Pulmonary artery endothelial cell (primary cell): ENCODE results near the gene ANKRD40. TPM values are rescaled to one million over a fixed set of nuclear protein-coding genes. Genes with fewer than 3 reads are reported as not detected.

Source experiments
- DNase-seq: peaks from one replicate; pipeline ENCODE4 v3.0.0-alpha.2; 2011; ENCODE audit warnings: low read depth, low spot score
- total RNA-seq: library from RNA; depleted of rRNA; stranded (reverse); fragments of >200 nt; gene quantifications from 2 replicates; pipeline ENCODE4 v1.2.3, GENCODE V29; 2014

Gene ANKRD40
- total RNA-seq, 1 donor from 2014 or later: 34.2 TPM

DNA sequence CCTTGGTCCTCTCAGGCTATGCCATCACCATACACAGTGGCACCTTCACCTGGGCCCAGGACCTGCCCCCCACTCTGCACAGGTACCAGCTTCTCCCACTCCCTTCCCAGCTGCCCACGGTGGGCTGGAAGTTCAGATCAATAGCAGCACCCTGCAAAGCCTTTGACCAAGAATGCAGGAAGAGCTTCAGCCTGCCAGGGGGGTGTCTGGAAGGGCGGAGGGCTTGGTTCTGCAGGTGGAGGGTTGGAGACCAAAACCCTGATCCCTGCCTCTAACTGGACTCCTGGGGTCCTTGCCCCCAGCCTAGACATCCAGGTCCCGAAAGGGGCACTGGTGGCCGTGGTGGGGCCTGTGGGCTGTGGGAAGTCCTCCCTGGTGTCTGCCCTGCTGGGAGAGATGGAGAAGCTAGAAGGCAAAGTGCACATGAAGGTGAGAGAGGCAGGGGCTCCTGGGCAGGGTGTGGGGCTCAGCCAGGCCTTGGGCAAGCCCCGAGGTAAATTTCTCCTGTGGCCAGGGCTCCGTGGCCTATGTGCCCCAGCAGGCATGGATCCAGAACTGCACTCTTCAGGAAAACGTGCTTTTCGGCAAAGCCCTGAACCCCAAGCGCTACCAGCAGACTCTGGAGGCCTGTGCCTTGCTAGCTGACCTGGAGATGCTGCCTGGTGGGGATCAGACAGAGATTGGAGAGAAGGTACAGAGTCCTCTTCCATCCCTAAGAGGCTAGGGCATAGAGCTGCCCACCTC, 38.7 kb downstream of the ANKRD40 start:
- DNase-seq: no peak

DNA sequence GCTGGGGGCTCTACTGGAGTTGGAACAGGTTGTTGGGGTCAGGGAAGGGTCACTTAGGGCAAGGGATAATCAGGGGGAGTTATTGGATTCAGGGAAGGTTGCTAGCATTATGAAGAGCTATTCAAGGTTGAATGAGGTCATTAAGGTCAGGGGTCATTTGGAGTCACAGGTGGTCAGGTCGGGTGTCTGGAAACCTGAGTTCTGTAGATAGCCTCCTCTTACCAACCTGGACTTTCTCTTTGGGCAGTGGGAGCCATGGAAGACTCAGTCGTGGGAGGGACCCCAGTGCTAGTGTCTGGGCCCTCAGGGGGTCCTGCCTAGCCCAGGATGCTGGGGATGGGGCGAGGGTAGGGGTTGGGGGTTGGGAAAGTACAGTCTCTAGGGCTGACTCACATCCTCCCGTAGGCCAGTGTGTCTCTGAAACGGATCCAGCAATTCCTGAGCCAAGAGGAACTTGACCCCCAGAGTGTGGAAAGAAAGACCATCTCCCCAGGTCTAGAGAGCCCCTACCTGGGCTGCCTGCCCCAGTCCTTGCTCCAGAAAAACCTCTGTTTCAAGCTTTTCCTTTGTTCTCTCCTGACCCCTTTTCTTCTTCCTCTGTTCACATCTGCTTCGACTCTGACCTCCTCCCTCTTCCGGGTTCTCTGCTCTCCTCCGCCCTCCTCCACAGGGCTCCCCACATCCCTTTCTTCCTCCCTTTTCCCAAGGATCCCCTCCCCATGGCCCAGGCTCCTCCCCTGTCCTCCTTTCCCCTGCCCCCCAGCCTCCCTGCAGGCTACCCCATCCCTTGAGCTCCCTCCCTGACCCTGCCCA, 39.5 kb downstream of the ANKRD40 start:
- no peak for DNase-seq

GRCh38 chr17:50667259-50668024, 40.3 kb downstream of the ANKRD40 start:
- no peak for DNase-seq

GRCh38 chr17:50666316-50666715, 41.4 kb downstream of the ANKRD40 start:
- DNase-seq: no peak

GRCh38 chr17:50665838-50666237, 41.9 kb downstream of the ANKRD40 start:
- no peak for DNase-seq

GRCh38 chr17:50664788-50665458, 42.8 kb downstream of the ANKRD40 start:
- DNase-seq: no peak

GRCh38 chr17:50663812-50664374, 43.8 kb downstream of the ANKRD40 start:
- no peak for DNase-seq

DNA sequence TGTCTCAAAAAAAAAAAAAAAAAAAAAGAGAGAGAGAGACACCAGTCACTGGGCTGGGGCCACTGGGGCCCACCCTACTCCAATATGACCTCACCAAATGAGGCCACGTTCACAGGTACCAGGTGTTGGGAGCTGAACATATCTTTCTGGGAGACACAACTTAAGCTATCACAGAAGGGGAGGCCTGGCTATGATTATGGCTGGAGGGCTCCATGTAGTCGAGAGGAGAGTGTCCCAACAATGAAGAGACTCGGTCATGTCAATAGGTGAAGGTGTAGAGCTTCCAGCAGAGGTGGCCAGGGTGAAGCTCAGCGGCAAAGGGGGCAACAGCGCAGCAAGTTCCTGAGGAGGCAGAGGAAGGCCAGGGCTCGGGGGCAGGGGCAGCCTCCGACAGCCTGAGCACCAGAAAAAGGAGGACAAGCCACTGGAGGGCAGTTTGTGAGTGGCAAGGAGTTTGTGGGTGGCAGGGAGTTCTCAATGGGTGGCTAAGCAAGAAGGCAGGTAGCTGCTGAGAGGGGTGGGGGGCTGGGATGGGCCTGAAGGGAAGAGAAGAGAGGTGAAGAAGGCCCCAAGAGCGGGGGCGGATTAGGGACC, 45.0 kb downstream of the ANKRD40 start:
- no peak for DNase-seq

DNA sequence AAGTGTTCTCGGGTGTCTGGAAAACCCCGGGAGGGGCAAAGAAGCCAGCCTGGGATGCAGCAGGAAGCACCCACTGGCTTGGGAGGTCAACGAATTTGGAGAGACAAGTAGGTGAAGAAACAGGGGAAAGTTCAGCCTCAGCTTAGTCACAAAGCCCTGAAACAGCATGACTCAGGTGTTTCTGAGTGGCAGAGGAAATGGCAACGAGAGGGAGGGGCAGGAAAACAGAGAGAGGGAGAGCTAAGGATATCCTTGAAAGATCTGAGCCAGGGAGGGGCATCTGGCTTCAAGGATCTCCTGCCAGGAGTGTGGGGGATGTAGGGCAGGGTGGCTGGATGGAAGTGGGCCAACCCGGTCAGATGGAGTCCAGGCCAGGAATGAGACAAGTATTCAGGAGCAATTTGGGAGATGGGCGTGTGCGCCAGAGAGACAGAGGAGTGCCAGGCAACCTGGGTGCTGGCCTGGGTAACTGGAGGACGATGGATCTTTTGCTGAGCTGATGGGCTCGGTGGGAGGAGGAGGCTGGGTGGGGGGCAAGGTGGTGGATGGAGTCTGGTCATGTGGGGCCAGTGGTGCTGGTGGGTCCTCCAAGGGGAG, 45.8 kb downstream of the ANKRD40 start:
- DNase-seq: peak; percentile 55

DNA sequence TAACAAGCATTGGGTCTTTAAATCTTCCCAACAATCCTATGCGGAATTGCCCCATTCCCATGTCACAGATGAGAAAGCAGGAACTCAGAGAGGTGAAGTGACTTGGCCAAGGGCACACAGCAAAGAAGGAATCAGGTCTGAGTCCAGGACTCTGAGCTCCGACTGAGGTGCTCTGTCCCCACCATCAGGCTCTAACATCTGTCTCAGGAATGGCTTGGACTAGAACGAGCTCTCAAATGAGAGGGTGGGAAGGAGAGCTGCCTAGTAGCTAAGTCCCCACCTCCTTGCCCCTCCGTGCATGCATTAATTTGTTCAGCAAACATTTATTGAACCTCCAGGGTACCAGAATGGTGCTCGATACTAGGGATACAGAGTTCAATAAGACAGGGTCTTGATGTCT, 46.4 kb downstream of the ANKRD40 start:
- no peak for DNase-seq

GRCh38 chr17:50660887-50661345, 46.8 kb downstream of the ANKRD40 start:
- no peak for DNase-seq

DNA sequence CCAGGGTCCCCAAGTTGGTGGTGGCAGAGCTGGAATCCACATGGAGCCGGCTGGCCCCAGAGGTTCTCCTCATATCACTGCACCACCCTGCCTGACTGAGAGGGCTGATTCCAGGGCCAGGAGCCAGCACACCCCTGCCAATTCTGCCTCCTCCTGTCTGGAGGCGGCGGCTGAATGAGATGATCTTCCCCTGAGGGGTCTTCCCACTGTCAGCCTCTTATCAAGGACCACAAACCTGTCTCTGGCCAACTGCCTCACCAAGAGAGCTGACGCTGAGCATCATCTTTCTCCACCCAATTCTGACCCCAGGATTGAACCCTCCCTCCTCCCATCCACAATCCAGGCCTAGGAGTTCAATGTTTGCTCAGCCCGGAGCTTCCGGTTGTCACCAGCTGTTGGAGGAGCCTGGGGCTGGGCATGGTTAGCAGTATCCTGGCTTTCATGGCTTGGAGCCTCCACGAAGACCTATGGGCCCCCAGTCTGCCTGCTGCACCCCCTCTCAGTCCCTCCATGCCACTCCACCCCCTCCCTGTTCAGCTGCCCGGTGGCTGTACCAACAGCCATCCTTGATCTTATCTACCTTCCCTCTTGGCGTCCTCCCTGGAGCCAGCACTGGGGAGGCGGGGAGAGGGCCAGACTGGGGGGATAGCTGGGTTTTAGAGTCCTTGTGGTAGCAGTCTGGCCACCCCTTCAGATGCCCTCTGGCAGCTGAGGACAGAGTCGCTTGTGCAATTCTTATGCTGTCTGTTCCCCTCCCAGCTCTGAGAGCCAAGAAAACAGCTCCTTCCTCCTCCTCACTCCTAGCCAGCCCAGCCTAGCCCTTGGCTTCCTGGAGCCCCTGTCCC, 47.5 kb downstream of the ANKRD40 start:
- DNase-seq: no peak

- DNase-seq: no peak
These were observed 48.5 kb downstream of the ANKRD40 start for GRCh38 chr17:50659179-50659578.

- no peak for DNase-seq
These were observed 49.1 kb downstream of the ANKRD40 start for GRCh38 chr17:50658616-50659015.

GRCh38 chr17:50657627-50658026, 50.1 kb downstream of the ANKRD40 start:
- DNase-seq: no peak

DNA sequence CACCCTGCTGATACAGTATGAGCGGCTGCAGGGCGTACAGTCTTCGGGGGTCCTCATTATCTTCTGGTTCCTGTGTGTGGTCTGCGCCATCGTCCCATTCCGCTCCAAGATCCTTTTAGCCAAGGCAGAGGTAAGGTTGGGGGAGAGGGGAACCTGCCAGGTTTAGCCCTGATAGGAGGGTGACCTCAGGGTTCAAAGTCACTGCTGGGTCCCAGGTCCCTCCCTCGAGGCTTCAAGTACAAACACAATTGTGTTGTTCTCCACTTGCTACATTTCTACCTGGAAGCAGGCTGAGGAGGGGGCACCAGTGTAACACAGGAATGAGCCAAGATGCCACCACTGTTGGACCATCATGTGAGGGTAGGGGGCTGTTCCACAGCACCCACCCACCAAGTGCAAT, 50.7 kb downstream of the ANKRD40 start:
- DNase-seq: no peak

DNA sequence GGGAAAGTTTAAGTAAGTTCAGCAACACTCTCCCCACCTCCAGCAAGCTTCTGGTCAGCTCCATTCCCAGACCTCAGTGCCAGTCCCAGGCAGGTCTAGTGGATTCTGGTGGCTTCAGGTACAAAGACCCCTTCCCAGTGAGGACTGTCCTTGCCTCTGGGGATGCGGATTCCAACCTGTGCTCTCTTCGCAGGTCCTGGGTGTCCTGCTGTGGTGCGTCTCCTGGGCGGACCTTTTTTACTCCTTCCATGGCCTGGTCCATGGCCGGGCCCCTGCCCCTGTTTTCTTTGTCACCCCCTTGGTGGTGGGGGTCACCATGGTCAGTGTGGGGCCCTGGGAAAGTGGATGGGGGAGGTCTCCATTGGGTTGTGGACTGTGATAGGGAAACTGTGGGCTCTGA, 51.2 kb downstream of the ANKRD40 start:
- no peak for DNase-seq

- DNase-seq: no peak
These were observed 54.0 kb downstream of the ANKRD40 start for GRCh38 chr17:50653738-50654137.

DNA sequence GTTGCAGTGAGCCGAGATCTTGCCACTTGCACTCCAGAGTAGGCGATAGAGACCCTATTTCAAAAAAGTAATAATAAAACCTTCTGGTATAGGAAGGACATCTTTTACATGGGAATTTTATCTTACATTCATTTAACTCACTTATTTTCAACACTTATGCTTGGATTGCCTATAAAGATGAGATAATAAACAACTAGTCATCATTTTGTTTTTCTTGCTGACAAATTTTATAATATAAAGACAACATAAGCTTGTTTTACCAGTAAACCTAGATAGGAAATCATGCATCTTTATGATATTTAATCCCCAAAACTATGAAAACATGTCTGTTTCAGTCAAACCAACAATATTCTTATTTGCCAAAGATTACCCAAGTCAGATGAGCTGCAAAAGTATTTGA, 56.1 kb downstream of the ANKRD40 start:
- no peak for DNase-seq
